Osteocyte (in vitro differentiated cells): ENCODE results near the gene AMT. TPM values are rescaled to one million over a fixed set of nuclear protein-coding genes. Genes with fewer than 3 reads are reported as not detected.

ENCODE experiments used
- DNase-seq: peaks from one replicate; pipeline ENCODE4 v3.0.0; 2021; ENCODE audit warnings: mixed read lengths; ENCODE audit not compliant: unreplicated experiment; ENCODE audit errors: extremely low spot score
- H3K27ac Mint-ChIP-seq: one replicate; pipeline ENCODE4 v1.8.0; 2021; ENCODE audit warnings: mild to moderate bottlenecking, mixed read lengths; ENCODE audit not compliant: unreplicated experiment
- H3K27me3 Mint-ChIP-seq: one replicate; pipeline ENCODE4 v1.8.0; 2021; ENCODE audit warnings: mixed read lengths; ENCODE audit not compliant: unreplicated experiment
- H3K36me3 Mint-ChIP-seq: one replicate; pipeline ENCODE4 v1.8.0; 2021; ENCODE audit warnings: mixed read lengths; ENCODE audit not compliant: unreplicated experiment
- H3K4me1 Mint-ChIP-seq: one replicate; pipeline ENCODE4 v1.8.0; 2021; ENCODE audit warnings: mixed read lengths; ENCODE audit not compliant: unreplicated experiment
- H3K4me3 Mint-ChIP-seq: one replicate; pipeline ENCODE4 v1.8.0; 2021; ENCODE audit warnings: mild to moderate bottlenecking, moderate library complexity, mixed read lengths; ENCODE audit not compliant: unreplicated experiment
- H3K9me3 Mint-ChIP-seq: one replicate; pipeline ENCODE4 v1.8.0; 2021; ENCODE audit warnings: mixed read lengths; ENCODE audit not compliant: unreplicated experiment
- CTCF ChIP-seq: fragments of 200-600 bp; sonication (generic); IDR thresholded peaks from 2 replicates; pipeline ENCODE4 v1.5.0; 2021; ENCODE audit warnings: antibody characterized with exemption, mild to moderate bottlenecking, moderate library complexity
- long read RNA-seq: library from polyadenylated mRNA; unstranded; transcript quantifications from one replicate; pipeline ENCODE4 v2.0.0, GENCODE V29; 2021
- total RNA-seq: library from RNA; stranded (reverse); gene quantifications from 2 replicates; pipeline ENCODE4 v1.2.1, GENCODE V29; 2021

The AMT gene
- 8.0 and 9.4 TPM in 2 replicates for total RNA-seq
- long read RNA-seq, partial matches to known transcripts = 0 of 3 reads
- long read RNA-seq, other reads (novel, unspliced or antisense) = 0 of 3 reads

- no peaks in the 10 kb centered on the region for H3K9me3 Mint-ChIP-seq
- peaks cover 5% of the 10 kb centered on the region for H3K4me1 Mint-ChIP-seq
- no peak for DNase-seq
These were observed at the start of gene AMT for GRCh38 chr3:49422379-49423248. AMT (minus strand) TSS chr3:49422473; CDS start chr3:49422450, 23 bp downstream.

GRCh38 chr3:49470714-49471420 is 48.6 kb upstream of the AMT start:
- H3K4me3 Mint-ChIP-seq = peak overlapping the region; percentile 81
- DNase-seq = no peak
- TF ChIP-seq CTCF = no peak
- peak overlapping the region; percentile 88 for H3K27ac Mint-ChIP-seq
- H3K27me3 Mint-ChIP-seq = no peaks in the 10 kb centered on the region
- peaks cover 33% of the 10 kb centered on the region for H3K4me1 Mint-ChIP-seq
- H3K36me3 Mint-ChIP-seq = no peaks in the 10 kb centered on the region
- no peaks in the 10 kb centered on the region for H3K9me3 Mint-ChIP-seq

More at GRCh38 chr3:49422379-49423248, at the start of gene AMT:
- peaks cover 14% of the 10 kb centered on the region for H3K36me3 Mint-ChIP-seq
- H3K4me3 Mint-ChIP-seq = no peak within 1 kb of the TSS
- TF ChIP-seq CTCF = no peak
- no peaks in the 10 kb centered on the region for H3K27me3 Mint-ChIP-seq
- no peak within 1 kb of the TSS for H3K27ac Mint-ChIP-seq

- Mint-ChIP-seq H3K36me3 (no peaks in the 10 kb centered on the region), H3K4me1 (peaks cover 32% of the 10 kb centered on the region), H3K27ac (peak within 1 kb of the TSS; percentile 99), H3K27me3 (no peaks in the 10 kb centered on the region), H3K9me3 (no peaks in the 10 kb centered on the region), H3K4me3 (peak within 1 kb of the TSS; percentile 84)
- no peak for TF ChIP-seq CTCF
- peak; percentile 99 for DNase-seq
These were observed 47.9 kb upstream of the AMT start, which contains the start of gene DAG1 for GRCh38 chr3:49469936-49470713. DAG1 (plus strand) TSS chr3:49470267; CDS start chr3:49510535, 40,268 bp downstream.

GRCh38 chr3:49469037-49469935 is 47.0 kb upstream of the AMT start:
- peak; percentile 92 for DNase-seq

More at GRCh38 chr3:49469037-49469935, 47.0 kb upstream of the AMT start:
- Mint-ChIP-seq H3K27me3 (no peaks in the 10 kb centered on the region), H3K4me3 (peak overlapping the region; percentile 84), H3K27ac (peak overlapping the region; percentile 99), H3K4me1 (peaks cover 32% of the 10 kb centered on the region), H3K36me3 (no peaks in the 10 kb centered on the region), H3K9me3 (no peaks in the 10 kb centered on the region)
- no peak for TF ChIP-seq CTCF
